GM19351 (cell line): ENCODE measurements around the gene LYRM1.

Source experiments
- ATAC-seq: cut with Tn5 transposase; IDR thresholded peaks from one replicate; pipeline ENCODE4 v1.9.1; 2021; ENCODE audit warnings: mild to moderate bottlenecking, moderate library complexity; ENCODE audit not compliant: unreplicated experiment

The LYRM1 gene

GRCh38 chr16:20871941-20872815, 28.4 kb upstream of the LYRM1 start:
- no peak for ATAC-seq

- no peak for ATAC-seq
These were observed 27.2 kb upstream of the LYRM1 start for GRCh38 chr16:20873331-20873730.

GRCh38 chr16:20874088-20874581, 26.4 kb upstream of the LYRM1 start:
- no peak for ATAC-seq

- no peak for ATAC-seq
These were observed 25.3 kb upstream of the LYRM1 start for GRCh38 chr16:20875355-20875650.

GRCh38 chr16:20878682-20879147, 21.9 kb upstream of the LYRM1 start:
- ATAC-seq, result no peak

- no peak for ATAC-seq
These were observed 21.2 kb upstream of the LYRM1 start for GRCh38 chr16:20879175-20880040.

GRCh38 chr16:20880867-20881502, 19.6 kb upstream of the LYRM1 start:
- no peak for ATAC-seq

GRCh38 chr16:20881503-20881878, 19.1 kb upstream of the LYRM1 start:
- no peak for ATAC-seq

- ATAC-seq, result no peak
These were observed 16.9 kb upstream of the LYRM1 start for GRCh38 chr16:20883554-20884239.

- ATAC-seq, result no peak
These were observed 16.4 kb upstream of the LYRM1 start for GRCh38 chr16:20884240-20884556.

GRCh38 chr16:20886320-20886719, 14.3 kb upstream of the LYRM1 start:
- ATAC-seq, result no peak

- no peak for ATAC-seq
These were observed 13.4 kb upstream of the LYRM1 start for GRCh38 chr16:20887207-20887606.

- ATAC-seq, result no peak
These were observed 10.8 kb upstream of the LYRM1 start for GRCh38 chr16:20889625-20890275.

- no peak for ATAC-seq
These were observed 6.2 kb upstream of the LYRM1 start for GRCh38 chr16:20894388-20894787.

GRCh38 chr16:20897253-20897897, 3.2 kb upstream of the LYRM1 start:
- no peak for ATAC-seq

- no peak for ATAC-seq
These were observed 2.6 kb upstream of the LYRM1 start for GRCh38 chr16:20897922-20898321.

- no peak for ATAC-seq
These were observed 1.5 kb upstream of the LYRM1 start for GRCh38 chr16:20899071-20899470.

GRCh38 chr16:20899477-20900298, 883 bp upstream of the LYRM1 start:
- ATAC-seq, result no peak

GRCh38 chr16:20901068-20901435, 481 bp downstream of the LYRM1 start:
- peak; percentile 7 for ATAC-seq
